ENCODE results near the gene USP10.

Gene USP10, protein sequence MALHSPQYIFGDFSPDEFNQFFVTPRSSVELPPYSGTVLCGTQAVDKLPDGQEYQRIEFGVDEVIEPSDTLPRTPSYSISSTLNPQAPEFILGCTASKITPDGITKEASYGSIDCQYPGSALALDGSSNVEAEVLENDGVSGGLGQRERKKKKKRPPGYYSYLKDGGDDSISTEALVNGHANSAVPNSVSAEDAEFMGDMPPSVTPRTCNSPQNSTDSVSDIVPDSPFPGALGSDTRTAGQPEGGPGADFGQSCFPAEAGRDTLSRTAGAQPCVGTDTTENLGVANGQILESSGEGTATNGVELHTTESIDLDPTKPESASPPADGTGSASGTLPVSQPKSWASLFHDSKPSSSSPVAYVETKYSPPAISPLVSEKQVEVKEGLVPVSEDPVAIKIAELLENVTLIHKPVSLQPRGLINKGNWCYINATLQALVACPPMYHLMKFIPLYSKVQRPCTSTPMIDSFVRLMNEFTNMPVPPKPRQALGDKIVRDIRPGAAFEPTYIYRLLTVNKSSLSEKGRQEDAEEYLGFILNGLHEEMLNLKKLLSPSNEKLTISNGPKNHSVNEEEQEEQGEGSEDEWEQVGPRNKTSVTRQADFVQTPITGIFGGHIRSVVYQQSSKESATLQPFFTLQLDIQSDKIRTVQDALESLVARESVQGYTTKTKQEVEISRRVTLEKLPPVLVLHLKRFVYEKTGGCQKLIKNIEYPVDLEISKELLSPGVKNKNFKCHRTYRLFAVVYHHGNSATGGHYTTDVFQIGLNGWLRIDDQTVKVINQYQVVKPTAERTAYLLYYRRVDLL

DNA sequence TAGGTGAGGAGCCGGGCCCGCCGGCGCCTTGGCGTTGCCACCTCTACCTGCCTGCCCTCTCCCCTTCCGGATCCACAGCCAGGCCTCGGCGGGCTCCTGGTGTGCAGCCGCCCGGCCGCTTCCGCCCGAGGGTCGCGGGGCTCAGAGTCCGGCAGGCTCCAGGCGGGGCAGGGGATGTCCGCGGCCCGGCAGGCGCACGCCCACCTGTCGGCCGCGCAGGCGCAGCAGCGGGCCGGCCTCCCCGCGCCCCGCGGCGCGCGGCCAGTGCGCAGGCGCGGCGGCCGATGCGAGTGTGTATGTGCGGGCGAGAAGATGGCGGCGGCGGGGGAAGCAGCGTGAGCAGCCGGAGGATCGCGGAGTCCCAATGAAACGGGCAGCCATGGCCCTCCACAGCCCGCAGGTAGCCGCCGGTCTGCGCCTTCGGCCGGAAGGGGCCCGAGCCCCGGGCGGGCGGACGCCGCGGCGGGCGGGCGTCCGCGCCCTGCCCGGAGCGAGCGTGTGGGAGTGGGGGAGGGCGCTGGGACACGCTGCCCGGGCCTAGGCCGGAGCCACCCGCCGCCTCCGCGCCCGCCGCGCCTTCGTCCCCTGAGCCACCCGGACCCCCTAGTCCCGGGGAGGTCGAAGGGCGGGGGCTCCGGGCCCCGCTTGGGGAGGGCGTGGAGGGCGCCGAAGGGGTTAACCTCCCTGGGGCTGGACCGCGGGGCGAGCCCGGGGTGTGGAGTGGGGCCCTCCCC lies at the start of gene USP10:
Gene USP10 (plus strand): TSS at position 289 of the 734 bp plus-strand sequence. CDS start 91 bp downstream, at position 380.
- H3K4me1 ChIP-seq (ENCODE audit: control insufficient read depth, low read depth, low read length), result peaks cover 13% of the 10 kb centered on the region
- peak within 1 kb of the TSS; percentile 74 for H3K4me3 ChIP-seq (ENCODE audit: low read length)
- peak within 1 kb of the TSS; percentile 55 for H3K27ac ChIP-seq (ENCODE audit: low read length)

DNA sequence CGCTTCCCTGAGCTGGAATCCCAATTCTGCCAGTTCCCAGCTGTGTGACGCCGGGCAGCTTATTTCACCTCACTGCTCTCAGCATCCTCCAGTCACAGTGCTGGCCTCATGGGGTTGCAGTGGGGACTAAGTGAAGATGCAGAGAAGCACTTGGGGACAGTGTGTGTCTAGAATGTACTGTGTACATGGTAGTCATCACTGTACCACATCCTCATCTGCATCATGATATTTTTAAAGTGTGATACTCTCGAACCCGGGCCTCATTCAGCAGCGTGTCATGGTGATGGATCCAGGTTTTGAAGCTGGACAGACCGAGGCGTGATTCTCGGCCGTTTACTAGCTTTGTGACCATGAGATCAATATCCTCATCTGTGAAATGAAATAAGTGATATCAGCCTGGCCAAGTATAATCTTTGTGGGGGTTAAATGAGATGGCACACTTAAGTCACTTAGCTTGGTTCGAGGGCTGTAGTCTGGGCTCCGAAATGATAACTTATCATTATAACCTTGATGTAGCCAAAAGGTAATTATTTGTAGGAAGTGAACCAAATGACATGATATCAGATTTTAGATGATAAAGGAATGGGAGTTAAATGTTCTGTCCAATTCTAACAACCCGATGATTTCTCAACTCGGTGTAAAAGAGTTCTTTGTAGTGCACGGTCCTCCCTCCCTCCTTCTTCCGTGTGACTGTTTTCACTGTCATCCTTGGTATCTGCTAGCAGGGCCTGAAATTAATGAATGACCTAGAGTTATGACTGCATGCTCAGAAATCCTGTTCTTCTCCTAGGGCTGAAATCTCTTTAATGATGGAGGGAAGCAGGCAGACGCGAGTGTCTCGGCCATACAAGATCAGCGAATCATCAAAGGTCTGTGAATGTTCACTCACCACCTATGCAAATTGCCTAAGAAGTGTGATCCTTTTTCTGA lies 49.5 kb upstream of the USP10 start:
- no peak overlapping the region for H3K9ac ChIP-seq (ENCODE audit: low read length)
- H3K27me3 ChIP-seq (ENCODE audit: control insufficient read depth, insufficient read depth, low read length), result peaks cover 16% of the 10 kb centered on the region
- peaks cover 3% of the 10 kb centered on the region for H3K36me3 ChIP-seq (ENCODE audit: control insufficient read depth, low read depth, low read length)
- no peak overlapping the region for H3K27ac ChIP-seq (ENCODE audit: low read length)
- no peak overlapping the region for H3K4me3 ChIP-seq (ENCODE audit: low read length)
- no peaks in the 10 kb centered on the region for H3K4me1 ChIP-seq (ENCODE audit: control insufficient read depth, low read depth, low read length)
- no peaks in the 10 kb centered on the region for H3K9me3 ChIP-seq (ENCODE audit: control insufficient read depth, low read depth, low read length)

More for the DNA sequence above, at the start of gene USP10:
- H3K36me3 ChIP-seq (ENCODE audit: control insufficient read depth, low read depth, low read length), result no peaks in the 10 kb centered on the region
- H3K27me3 ChIP-seq (ENCODE audit: control insufficient read depth, insufficient read depth, low read length), result no peaks in the 10 kb centered on the region
- H3K9ac ChIP-seq (ENCODE audit: low read length), result peak within 1 kb of the TSS; percentile 92
- H3K9me3 ChIP-seq (ENCODE audit: control insufficient read depth, low read depth, low read length), result no peaks in the 10 kb centered on the region

DNA sequence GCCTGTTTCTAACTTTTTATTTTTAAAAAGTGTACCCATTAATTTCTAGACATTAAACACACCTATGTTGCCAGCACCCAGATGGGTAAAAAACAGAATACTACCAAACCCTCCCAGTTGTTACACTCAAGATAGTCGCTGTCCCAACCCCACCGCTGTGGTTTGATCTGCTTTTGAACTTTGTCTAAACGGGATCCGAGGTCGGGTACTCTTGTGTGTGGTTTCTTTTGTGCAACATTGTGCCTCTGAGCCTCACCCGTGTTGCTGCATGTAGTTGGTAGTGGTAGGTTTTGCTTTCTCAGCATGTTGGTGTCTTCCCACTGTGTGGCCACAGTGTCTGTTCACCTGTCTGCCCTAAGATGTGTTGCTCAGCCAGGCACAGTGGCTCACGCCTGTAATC lies 47.2 kb upstream of the USP10 start:
- H3K9ac ChIP-seq (ENCODE audit: low read length), result no peak overlapping the region
- no peak overlapping the region for H3K4me3 ChIP-seq (ENCODE audit: low read length)
- peaks cover 11% of the 10 kb centered on the region for H3K36me3 ChIP-seq (ENCODE audit: control insufficient read depth, low read depth, low read length)
- no peaks in the 10 kb centered on the region for H3K9me3 ChIP-seq (ENCODE audit: control insufficient read depth, low read depth, low read length)
- no peaks in the 10 kb centered on the region for H3K4me1 ChIP-seq (ENCODE audit: control insufficient read depth, low read depth, low read length)
- no peak overlapping the region for H3K27ac ChIP-seq (ENCODE audit: low read length)
- H3K27me3 ChIP-seq (ENCODE audit: control insufficient read depth, insufficient read depth, low read length), result peaks cover 13% of the 10 kb centered on the region

DNA sequence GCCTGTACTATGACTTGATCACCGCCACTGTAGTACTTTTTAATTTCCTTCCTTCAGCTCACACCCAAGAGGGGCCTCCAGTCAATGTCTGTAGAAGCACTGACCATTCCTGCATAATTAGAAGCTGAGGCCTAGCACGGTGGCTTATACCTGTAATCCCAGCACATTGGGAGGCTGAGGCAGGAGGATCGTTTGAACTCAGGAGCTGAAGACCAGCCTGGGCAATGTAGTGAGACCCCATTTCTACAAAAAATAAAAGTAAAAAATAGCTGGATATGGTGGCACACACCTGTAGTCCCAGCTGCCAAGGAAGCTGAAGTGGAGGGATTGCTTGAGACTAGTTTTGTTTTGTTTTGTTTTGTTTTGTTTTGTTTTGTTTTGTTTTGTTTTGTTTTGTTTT lies 45.6 kb upstream of the USP10 start:
- H3K27ac ChIP-seq (ENCODE audit: low read length), result no peak overlapping the region
- no peak overlapping the region for H3K9ac ChIP-seq (ENCODE audit: low read length)
- H3K4me3 ChIP-seq (ENCODE audit: low read length), result no peak overlapping the region
- H3K4me1 ChIP-seq (ENCODE audit: control insufficient read depth, low read depth, low read length), result no peaks in the 10 kb centered on the region
- H3K9me3 ChIP-seq (ENCODE audit: control insufficient read depth, low read depth, low read length), result no peaks in the 10 kb centered on the region
- peaks cover 6% of the 10 kb centered on the region for H3K27me3 ChIP-seq (ENCODE audit: control insufficient read depth, insufficient read depth, low read length)
- peaks cover 11% of the 10 kb centered on the region for H3K36me3 ChIP-seq (ENCODE audit: control insufficient read depth, low read depth, low read length)

DNA sequence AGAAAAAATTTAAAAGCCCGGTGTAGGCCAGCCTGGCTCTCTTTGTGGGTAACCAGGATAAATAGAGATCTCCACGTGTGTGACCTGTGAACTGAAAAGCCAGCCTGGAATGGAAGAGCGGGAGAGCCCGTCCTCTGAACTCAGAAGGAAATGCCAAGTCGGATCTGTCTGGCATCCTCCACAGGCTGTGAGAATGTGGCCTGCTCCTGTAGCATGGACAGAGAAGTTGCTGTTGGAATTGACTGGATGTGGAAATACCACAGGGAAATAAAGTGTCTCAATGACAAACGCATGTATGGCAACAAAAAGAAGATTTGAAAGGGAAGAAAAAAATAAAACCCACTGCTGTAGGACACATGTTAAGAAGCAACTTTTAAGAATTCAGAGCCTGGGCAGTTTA lies 44.8 kb upstream of the USP10 start:
- Histone ChIP-seq H3K36me3 (ENCODE audit: control insufficient read depth, low read depth, low read length) (peaks cover 17% of the 10 kb centered on the region), H3K27ac (ENCODE audit: low read length) (no peak overlapping the region), H3K9me3 (ENCODE audit: control insufficient read depth, low read depth, low read length) (no peaks in the 10 kb centered on the region), H3K4me1 (ENCODE audit: control insufficient read depth, low read depth, low read length) (no peaks in the 10 kb centered on the region), H3K27me3 (ENCODE audit: control insufficient read depth, insufficient read depth, low read length) (no peaks in the 10 kb centered on the region), H3K4me3 (ENCODE audit: low read length) (no peak overlapping the region), H3K9ac (ENCODE audit: low read length) (no peak overlapping the region)

DNA sequence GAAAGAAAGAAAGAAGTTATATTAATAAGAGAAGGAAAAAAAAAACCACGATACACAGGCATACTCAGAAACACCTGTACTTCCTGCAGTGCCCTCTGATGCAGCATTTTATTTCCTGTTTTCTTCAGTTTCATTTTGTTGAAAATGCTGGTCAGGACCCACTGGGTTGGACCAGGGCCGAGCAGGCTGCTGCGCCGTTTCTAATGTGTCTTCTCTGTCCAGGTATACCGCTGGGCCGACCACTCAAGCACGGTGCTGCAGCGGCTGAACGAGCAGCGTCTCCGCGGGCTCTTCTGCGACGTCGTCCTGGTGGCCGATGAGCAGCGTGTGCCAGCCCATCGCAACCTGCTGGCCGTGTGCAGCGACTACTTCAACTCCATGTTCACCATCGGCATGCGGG lies 43.2 kb upstream of the USP10 start:
- H3K4me3 ChIP-seq (ENCODE audit: low read length), result no peak overlapping the region
- H3K9ac ChIP-seq (ENCODE audit: low read length), result no peak overlapping the region
- no peak overlapping the region for H3K27ac ChIP-seq (ENCODE audit: low read length)
- no peaks in the 10 kb centered on the region for H3K9me3 ChIP-seq (ENCODE audit: control insufficient read depth, low read depth, low read length)
- H3K4me1 ChIP-seq (ENCODE audit: control insufficient read depth, low read depth, low read length), result no peaks in the 10 kb centered on the region
- H3K36me3 ChIP-seq (ENCODE audit: control insufficient read depth, low read depth, low read length), result peaks cover 20% of the 10 kb centered on the region
- no peaks in the 10 kb centered on the region for H3K27me3 ChIP-seq (ENCODE audit: control insufficient read depth, insufficient read depth, low read length)

DNA sequence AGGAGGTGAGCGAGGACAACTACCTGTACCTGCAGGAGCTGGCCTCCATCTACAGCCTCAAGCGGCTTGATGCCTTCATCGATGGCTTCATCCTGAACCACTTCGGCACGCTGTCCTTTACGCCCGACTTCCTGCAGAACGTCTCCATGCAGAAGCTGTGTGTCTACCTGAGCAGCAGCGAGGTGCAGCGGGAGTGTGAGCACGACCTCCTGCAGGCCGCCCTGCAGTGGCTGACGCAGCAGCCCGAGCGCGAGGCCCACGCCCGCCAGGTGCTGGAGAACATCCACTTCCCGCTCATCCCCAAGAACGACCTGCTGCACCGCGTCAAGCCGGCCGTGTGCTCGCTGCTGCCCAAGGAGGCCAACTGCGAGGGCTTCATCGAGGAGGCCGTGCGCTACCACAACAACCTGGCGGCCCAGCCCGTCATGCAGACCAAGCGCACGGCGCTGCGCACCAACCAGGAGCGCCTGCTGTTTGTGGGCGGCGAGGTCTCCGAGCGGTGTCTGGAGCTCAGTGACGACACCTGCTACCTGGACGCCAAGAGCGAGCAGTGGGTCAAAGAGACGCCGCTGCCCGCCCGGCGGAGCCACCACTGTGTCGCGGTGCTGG lies 42.5 kb upstream of the USP10 start:
- no peaks in the 10 kb centered on the region for H3K9me3 ChIP-seq (ENCODE audit: control insufficient read depth, low read depth, low read length)
- H3K27me3 ChIP-seq (ENCODE audit: control insufficient read depth, insufficient read depth, low read length), result no peaks in the 10 kb centered on the region
- H3K4me1 ChIP-seq (ENCODE audit: control insufficient read depth, low read depth, low read length), result no peaks in the 10 kb centered on the region
- peaks cover 26% of the 10 kb centered on the region for H3K36me3 ChIP-seq (ENCODE audit: control insufficient read depth, low read depth, low read length)
- H3K27ac ChIP-seq (ENCODE audit: low read length), result no peak overlapping the region
- no peak overlapping the region for H3K9ac ChIP-seq (ENCODE audit: low read length)
- H3K4me3 ChIP-seq (ENCODE audit: low read length), result no peak overlapping the region

DNA sequence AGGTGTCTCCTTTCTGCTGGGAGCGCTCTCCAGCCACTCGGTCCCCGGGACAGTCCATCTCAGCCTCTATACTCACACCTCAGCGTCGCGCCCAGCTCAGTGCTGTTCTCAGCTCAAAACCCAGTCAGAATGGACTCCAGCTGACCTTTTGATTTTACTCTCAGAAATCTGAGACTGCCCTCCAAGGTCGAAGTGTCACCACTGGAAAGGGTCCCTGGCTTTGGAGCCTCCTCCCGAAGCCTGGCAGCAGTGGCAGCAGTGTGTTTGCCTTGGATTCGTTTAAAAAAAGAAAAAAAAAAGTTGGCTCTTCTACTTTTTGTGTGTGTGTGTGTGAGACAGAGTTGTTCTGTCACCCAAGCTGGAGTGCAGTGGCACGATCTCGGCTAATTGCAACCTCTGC lies 41.1 kb upstream of the USP10 start:
- Histone ChIP-seq H3K36me3 (ENCODE audit: control insufficient read depth, low read depth, low read length) (peaks cover 23% of the 10 kb centered on the region), H3K9ac (ENCODE audit: low read length) (no peak overlapping the region), H3K27ac (ENCODE audit: low read length) (no peak overlapping the region), H3K9me3 (ENCODE audit: control insufficient read depth, low read depth, low read length) (no peaks in the 10 kb centered on the region), H3K27me3 (ENCODE audit: control insufficient read depth, insufficient read depth, low read length) (no peaks in the 10 kb centered on the region), H3K4me1 (ENCODE audit: control insufficient read depth, low read depth, low read length) (no peaks in the 10 kb centered on the region), H3K4me3 (ENCODE audit: low read length) (no peak overlapping the region)

DNA sequence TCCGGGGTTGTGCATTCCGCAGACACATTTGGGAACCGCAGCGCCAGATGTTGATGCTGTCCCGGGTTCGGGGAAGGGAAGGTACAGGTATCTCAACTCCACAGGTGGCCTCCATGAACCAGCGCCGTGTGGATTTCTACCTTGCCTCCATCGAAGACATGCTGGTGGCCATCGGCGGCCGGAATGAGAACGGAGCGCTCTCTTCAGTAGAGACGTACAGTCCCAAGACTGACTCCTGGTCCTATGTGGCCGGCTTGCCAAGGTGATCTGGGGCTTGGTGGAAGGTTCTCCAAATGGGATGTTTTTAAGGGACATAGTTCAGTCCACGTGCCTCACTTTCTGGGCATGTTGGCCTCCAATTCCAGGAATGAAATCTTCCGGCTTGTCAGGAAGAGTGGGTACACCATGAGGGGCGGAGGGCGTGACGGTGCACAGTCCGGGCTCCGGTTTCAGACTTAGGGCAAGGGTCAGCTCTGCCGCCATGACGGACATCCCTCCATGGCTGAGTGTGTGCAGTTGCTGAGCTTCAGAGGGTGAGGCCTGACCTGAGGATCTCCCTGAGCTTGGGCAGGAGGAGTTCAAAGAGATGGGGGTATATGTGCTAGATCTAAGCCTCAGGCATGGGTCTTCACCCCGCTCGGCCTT lies 40.0 kb upstream of the USP10 start:
- peaks cover 23% of the 10 kb centered on the region for H3K36me3 ChIP-seq (ENCODE audit: control insufficient read depth, low read depth, low read length)
- H3K9me3 ChIP-seq (ENCODE audit: control insufficient read depth, low read depth, low read length), result no peaks in the 10 kb centered on the region
- no peak overlapping the region for H3K9ac ChIP-seq (ENCODE audit: low read length)
- no peaks in the 10 kb centered on the region for H3K4me1 ChIP-seq (ENCODE audit: control insufficient read depth, low read depth, low read length)
- H3K27me3 ChIP-seq (ENCODE audit: control insufficient read depth, insufficient read depth, low read length), result no peaks in the 10 kb centered on the region
- H3K4me3 ChIP-seq (ENCODE audit: low read length), result no peak overlapping the region
- H3K27ac ChIP-seq (ENCODE audit: low read length), result no peak overlapping the region

DNA sequence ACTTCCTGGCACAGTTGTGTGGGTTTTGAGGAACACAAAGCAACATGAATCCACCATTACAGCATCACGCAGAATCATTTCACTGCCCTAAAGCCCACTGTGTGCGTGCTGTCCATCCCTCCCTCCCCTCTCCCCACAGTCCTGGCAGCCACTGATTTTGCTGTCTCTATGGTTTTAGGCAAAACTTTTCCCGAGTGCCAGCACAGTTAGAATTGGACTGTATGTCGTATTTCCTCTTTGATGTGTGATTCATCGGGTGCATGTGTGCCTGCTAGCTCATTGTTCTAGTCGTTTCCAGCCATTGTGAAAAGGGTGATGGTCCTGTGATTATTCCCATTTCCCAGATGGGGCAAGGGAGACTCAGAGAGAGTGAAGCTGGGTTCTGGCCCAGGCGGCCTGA lies 38.8 kb upstream of the USP10 start:
- no peak overlapping the region for H3K9ac ChIP-seq (ENCODE audit: low read length)

More for the DNA sequence above, 38.8 kb upstream of the USP10 start:
- no peaks in the 10 kb centered on the region for H3K4me1 ChIP-seq (ENCODE audit: control insufficient read depth, low read depth, low read length)
- H3K4me3 ChIP-seq (ENCODE audit: low read length), result no peak overlapping the region
- H3K9me3 ChIP-seq (ENCODE audit: control insufficient read depth, low read depth, low read length), result no peaks in the 10 kb centered on the region
- H3K27ac ChIP-seq (ENCODE audit: low read length), result no peak overlapping the region
- H3K27me3 ChIP-seq (ENCODE audit: control insufficient read depth, insufficient read depth, low read length), result no peaks in the 10 kb centered on the region
- peaks cover 23% of the 10 kb centered on the region for H3K36me3 ChIP-seq (ENCODE audit: control insufficient read depth, low read depth, low read length)

All from iPS-18a (cell line).